CD4-positive, alpha-beta T cell treated with Interleukin-21 for 1 hour (primary cell): ENCODE results near the gene PPM1D.
"Not testable (repeated sequence)": the region's sequence is repeated elsewhere in the genome, so short reads cannot be mapped to it uniquely, and the experiment has no call there.

ENCODE experiments used
- DNase-seq: peaks from one replicate; pipeline ENCODE4 v3.0.0-alpha.2; 2020

PPM1D gene

GRCh38 chr17:60599620-60600489 lies at the start of gene PPM1D:
PPM1D (plus strand) TSS chr17:60600193; CDS start chr17:60600415, 222 bp downstream.
- peak; percentile 98 for DNase-seq

GRCh38 chr17:60552255-60552654 lies 47.7 kb upstream of the PPM1D start:
- not testable (repeated sequence) for DNase-seq

GRCh38 chr17:60554377-60554788 lies 45.6 kb upstream of the PPM1D start:
- no peak for DNase-seq

GRCh38 chr17:60555786-60556185 lies 44.2 kb upstream of the PPM1D start:
- DNase-seq = no peak

- DNase-seq = peak; percentile 11
These were observed 42.2 kb upstream of the PPM1D start for GRCh38 chr17:60557805-60558204.

GRCh38 chr17:60559659-60559994 lies 40.4 kb upstream of the PPM1D start:
- DNase-seq = no peak

GRCh38 chr17:60559995-60560859 lies 39.8 kb upstream of the PPM1D start:
- DNase-seq = no peak

- no peak for DNase-seq
These were observed 39.1 kb upstream of the PPM1D start for GRCh38 chr17:60560860-60561257.

GRCh38 chr17:60562421-60562820 lies 37.6 kb upstream of the PPM1D start:
- DNase-seq = no peak

- no peak for DNase-seq
These were observed 36.2 kb upstream of the PPM1D start for GRCh38 chr17:60563743-60564142.

GRCh38 chr17:60565233-60565632 lies 34.8 kb upstream of the PPM1D start:
- DNase-seq = no peak

- DNase-seq = no peak
These were observed 26.5 kb upstream of the PPM1D start for GRCh38 chr17:60573236-60574051.

- DNase-seq = no peak
These were observed 22.7 kb upstream of the PPM1D start for GRCh38 chr17:60577147-60577915.

- DNase-seq = no peak
These were observed 20.9 kb upstream of the PPM1D start for GRCh38 chr17:60579090-60579489.

GRCh38 chr17:60579551-60579950 lies 20.4 kb upstream of the PPM1D start:
- no peak for DNase-seq

- no peak for DNase-seq
These were observed 17.0 kb upstream of the PPM1D start for GRCh38 chr17:60583008-60583407.

- no peak for DNase-seq
These were observed 14.1 kb upstream of the PPM1D start for GRCh38 chr17:60585887-60586286.

GRCh38 chr17:60586288-60586974 lies 13.6 kb upstream of the PPM1D start:
- DNase-seq = no peak

- DNase-seq = no peak
These were observed 9.9 kb upstream of the PPM1D start for GRCh38 chr17:60590070-60590469.

- DNase-seq = no peak
These were observed 7.2 kb upstream of the PPM1D start for GRCh38 chr17:60592750-60593149.

- DNase-seq = not testable (repeated sequence)
These were observed 6.5 kb upstream of the PPM1D start for GRCh38 chr17:60593441-60594036.
